NCI-H1417 (cell line): ENCODE data around the gene PAN2.

Experiments
- DNase-seq, 3 experiments: peaks; one replicate each; lab custom pipeline; 2025; lab: John Stamatoyannopoulos, UW

PAN2 gene

GRCh38 chr12:56271031-56271430 is 62.8 kb downstream of the PAN2 start:
- DNase-seq, result peak in 1 of 3 experiments; percentile 23

GRCh38 chr12:56267443-56268071 is 66.2 kb downstream of the PAN2 start:
- peak in 1 of 3 experiments; percentile 61 for DNase-seq

GRCh38 chr12:56266693-56267442 is 66.9 kb downstream of the PAN2 start, which contains the start of gene COQ10A:
COQ10A (plus strand) TSS chr12:56266942; CDS start chr12:56267119, 177 bp downstream.
- peak; percentile 83 to 99 (median 97) for DNase-seq
